ENCODE data around the gene CACNA2D3.

DNA sequence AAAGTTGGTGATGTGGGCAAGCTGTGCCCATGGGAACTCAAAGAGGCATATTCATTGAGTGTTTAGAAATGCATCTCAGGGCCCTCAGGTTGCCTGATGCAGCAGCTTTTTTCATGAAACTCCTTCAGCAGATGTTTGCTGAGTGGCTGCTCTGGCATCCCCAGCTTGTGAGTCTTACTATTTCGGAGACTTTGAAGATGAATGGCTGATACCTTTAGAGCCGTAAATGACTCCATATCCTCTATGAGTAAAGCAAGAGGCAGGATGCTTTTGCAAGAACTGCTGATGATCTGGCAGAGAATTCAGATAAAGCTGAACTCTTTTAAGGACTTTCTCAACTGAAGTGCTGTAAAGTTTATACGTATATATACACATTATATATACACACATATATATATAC, 384.3 kb downstream of the CACNA2D3 start:
- TF ChIP-seq CTCF (IDR thresholded peaks at IDR 0.05) (no peak), EP300 (IDR thresholded peaks at IDR 0.05; ENCODE audit: low read depth) (no peak)

Data from transverse colon (tissue), 3 donors.